SK-N-SH treated with all-trans-retinoic acid at 6 μM for 48 hours (cell line): ENCODE measurements around the gene LRRC53.

Source experiments
- BACH2 ChIP-seq: fragments of 250-450 bp; sonication (Bioruptor Pico); IDR thresholded peaks from 2 replicates; pipeline ENCODE4 v1.9.0; 2021; ENCODE audit warnings: mild to moderate bottlenecking, borderline replicate concordance
- RARB ChIP-seq: fragments of 250-450 bp; sonication (Bioruptor Pico); IDR thresholded peaks from 2 replicates; pipeline ENCODE4 v1.8.0; 2021; ENCODE audit warnings: mild to moderate bottlenecking, moderate library complexity
- ZFP30 ChIP-seq: fragments of 450-650 bp; formaldehyde crosslinking; IDR thresholded peaks from 2 replicates; pipeline ENCODE4 v1.5.0; 2022; ENCODE audit warnings: mild to moderate bottlenecking, moderate library complexity
- ZNF565 ChIP-seq: fragments of 450-650 bp; formaldehyde crosslinking; conservative IDR thresholded peaks from 2 replicates; pipeline ENCODE4 v1.5.0; 2020; ENCODE audit warnings: low read depth, mild to moderate bottlenecking, moderate library complexity
- ZNF8 ChIP-seq: fragments of 450-650 bp; formaldehyde crosslinking; IDR thresholded peaks from 2 replicates; pipeline ENCODE4 v1.5.0; 2020; ENCODE audit warnings: mild to moderate bottlenecking, moderate library complexity

DNA sequence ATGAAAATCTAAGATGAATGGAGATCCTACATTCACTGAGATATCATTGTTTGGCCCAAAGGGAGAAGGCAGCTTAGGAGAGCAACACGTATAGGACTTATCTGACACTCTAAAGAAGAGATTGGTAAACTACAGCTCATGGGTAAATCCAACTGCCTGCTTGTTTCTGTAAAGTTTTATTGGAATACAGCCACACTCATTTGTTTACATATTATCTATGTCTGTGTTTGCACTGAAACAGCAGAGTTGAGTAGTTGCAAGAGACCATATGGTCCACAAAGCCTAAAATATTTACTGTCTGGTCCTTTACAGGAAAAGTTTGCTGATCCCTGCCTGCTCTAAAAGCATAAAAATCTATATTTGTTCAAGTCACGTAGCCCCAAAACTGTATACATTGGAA is 14.3 kb upstream of the LRRC53 start:
- TF ChIP-seq BACH2 (CRISPR knock-in tag) (no peak), ZFP30 (no peak), RARB (CRISPR knock-in tag) (no peak), ZNF565 (CRISPR knock-in tag) (no peak), ZNF8 (no peak)
